ENCODE results near the gene DBP. TPM values are rescaled to one million over a fixed set of nuclear protein-coding genes. Genes with fewer than 3 reads are reported as not detected.

The DBP gene
- total and polyA plus RNA-seq, 10 of the 15 experiments (the other 5 are each of a cell fraction or from before 2014, with no cell fraction given) = 2.0 to 10.6 (median 6.9) TPM

DNA sequence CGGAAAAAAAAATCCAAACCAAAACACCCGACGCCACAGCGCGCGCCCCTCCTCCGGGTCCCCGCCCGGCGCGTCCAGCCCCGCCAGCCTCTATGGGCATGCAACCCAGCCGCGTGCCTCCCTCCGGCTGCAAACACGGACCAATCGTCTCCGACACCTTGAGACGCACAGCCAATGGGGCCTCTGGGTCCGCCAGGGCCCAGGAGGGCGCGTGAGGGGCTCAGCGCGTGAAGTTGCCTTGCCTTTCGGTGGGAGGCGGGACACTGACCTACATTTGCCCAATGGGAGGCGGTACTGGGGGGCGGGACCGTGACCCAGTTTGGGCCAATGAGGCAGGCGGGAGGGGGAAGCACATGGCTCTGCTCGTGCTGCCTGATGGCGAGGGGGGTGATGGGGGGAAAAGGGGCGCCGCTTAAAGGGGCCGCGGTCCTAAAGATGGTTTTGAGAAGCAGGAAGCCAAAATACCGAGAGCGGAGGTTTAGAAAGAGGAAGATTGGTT, 319 bp upstream of the DBP start (continued):
- TF ChIP-seq, protein P1, sequence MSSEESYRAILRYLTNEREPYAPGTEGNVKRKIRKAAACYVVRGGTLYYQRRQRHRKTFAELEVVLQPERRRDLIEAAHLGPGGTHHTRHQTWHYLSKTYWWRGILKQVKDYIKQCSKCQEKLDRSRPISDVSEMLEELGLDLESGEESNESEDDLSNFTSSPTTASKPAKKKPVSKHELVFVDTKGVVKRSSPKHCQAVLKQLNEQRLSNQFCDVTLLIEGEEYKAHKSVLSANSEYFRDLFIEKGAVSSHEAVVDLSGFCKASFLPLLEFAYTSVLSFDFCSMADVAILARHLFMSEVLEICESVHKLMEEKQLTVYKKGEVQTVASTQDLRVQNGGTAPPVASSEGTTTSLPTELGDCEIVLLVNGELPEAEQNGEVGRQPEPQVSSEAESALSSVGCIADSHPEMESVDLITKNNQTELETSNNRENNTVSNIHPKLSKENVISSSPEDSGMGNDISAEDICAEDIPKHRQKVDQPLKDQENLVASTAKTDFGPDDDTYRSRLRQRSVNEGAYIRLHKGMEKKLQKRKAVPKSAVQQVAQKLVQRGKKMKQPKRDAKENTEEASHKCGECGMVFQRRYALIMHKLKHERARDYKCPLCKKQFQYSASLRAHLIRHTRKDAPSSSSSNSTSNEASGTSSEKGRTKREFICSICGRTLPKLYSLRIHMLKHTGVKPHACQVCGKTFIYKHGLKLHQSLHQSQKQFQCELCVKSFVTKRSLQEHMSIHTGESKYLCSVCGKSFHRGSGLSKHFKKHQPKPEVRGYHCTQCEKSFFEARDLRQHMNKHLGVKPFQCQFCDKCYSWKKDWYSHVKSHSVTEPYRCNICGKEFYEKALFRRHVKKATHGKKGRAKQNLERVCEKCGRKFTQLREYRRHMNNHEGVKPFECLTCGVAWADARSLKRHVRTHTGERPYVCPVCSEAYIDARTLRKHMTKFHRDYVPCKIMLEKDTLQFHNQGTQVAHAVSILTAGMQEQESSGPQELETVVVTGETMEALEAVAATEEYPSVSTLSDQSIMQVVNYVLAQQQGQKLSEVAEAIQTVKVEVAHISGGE (CRISPR knock-in tag; IDR thresholded peaks at IDR 0.05) = no peak
- TF ChIP-seq, protein P2, sequence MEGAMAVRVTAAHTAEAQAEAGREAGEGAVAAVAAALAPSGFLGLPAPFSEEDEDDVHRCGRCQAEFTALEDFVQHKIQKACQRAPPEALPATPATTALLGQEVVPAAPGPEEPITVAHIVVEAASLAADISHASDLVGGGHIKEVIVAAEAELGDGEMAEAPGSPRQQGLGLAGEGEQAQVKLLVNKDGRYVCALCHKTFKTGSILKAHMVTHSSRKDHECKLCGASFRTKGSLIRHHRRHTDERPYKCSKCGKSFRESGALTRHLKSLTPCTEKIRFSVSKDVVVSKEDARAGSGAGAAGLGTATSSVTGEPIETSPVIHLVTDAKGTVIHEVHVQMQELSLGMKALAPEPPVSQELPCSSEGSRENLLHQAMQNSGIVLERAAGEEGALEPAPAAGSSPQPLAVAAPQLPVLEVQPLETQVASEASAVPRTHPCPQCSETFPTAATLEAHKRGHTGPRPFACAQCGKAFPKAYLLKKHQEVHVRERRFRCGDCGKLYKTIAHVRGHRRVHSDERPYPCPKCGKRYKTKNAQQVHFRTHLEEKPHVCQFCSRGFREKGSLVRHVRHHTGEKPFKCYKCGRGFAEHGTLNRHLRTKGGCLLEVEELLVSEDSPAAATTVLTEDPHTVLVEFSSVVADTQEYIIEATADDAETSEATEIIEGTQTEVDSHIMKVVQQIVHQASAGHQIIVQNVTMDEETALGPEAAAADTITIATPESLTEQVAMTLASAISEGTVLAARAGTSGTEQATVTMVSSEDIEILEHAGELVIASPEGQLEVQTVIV (IDR thresholded peaks at IDR 0.05; ENCODE audit: borderline replicate concordance, partially characterized antibody) = peak; percentile 92
- TF ChIP-seq, protein P3, sequence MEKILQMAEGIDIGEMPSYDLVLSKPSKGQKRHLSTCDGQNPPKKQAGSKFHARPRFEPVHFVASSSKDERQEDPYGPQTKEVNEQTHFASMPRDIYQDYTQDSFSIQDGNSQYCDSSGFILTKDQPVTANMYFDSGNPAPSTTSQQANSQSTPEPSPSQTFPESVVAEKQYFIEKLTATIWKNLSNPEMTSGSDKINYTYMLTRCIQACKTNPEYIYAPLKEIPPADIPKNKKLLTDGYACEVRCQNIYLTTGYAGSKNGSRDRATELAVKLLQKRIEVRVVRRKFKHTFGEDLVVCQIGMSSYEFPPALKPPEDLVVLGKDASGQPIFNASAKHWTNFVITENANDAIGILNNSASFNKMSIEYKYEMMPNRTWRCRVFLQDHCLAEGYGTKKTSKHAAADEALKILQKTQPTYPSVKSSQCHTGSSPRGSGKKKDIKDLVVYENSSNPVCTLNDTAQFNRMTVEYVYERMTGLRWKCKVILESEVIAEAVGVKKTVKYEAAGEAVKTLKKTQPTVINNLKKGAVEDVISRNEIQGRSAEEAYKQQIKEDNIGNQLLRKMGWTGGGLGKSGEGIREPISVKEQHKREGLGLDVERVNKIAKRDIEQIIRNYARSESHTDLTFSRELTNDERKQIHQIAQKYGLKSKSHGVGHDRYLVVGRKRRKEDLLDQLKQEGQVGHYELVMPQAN (conservative IDR thresholded peaks at IDR 0.05) = no peak
- TF ChIP-seq TAF1 (IDR thresholded peaks at IDR 0.05; ENCODE audit: borderline replicate concordance, low read depth, low read length) = no peak
- TF ChIP-seq HCFC1 (IDR thresholded peaks at IDR 0.05; ENCODE audit: low read length) = peak; percentile 34; the same call in 1 of the 2 replicates
- TF ChIP-seq ETV6 (conservative IDR thresholded peaks at IDR 0.05 in 1 of 2, IDR thresholded peaks at IDR 0.05 in 1 of 2; ENCODE audit: borderline replicate concordance in 1 of 2, low read depth in 1 of 2) = no peak
- TF ChIP-seq, protein P4, sequence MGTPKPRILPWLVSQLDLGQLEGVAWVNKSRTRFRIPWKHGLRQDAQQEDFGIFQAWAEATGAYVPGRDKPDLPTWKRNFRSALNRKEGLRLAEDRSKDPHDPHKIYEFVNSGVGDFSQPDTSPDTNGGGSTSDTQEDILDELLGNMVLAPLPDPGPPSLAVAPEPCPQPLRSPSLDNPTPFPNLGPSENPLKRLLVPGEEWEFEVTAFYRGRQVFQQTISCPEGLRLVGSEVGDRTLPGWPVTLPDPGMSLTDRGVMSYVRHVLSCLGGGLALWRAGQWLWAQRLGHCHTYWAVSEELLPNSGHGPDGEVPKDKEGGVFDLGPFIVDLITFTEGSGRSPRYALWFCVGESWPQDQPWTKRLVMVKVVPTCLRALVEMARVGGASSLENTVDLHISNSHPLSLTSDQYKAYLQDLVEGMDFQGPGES (IDR thresholded peaks at IDR 0.05) = peak; percentile 88
- peak; percentile 93 for TF ChIP-seq NFYB (IDR thresholded peaks at IDR 0.05; ENCODE audit: insufficient read depth, low read depth, low read length)
- TF ChIP-seq, protein P5, sequence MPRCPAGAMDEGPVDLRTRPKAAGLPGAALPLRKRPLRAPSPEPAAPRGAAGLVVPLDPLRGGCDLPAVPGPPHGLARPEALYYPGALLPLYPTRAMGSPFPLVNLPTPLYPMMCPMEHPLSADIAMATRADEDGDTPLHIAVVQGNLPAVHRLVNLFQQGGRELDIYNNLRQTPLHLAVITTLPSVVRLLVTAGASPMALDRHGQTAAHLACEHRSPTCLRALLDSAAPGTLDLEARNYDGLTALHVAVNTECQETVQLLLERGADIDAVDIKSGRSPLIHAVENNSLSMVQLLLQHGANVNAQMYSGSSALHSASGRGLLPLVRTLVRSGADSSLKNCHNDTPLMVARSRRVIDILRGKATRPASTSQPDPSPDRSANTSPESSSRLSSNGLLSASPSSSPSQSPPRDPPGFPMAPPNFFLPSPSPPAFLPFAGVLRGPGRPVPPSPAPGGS (IDR thresholded peaks at IDR 0.05; ENCODE audit: borderline replicate concordance, insufficient read depth, low read depth, low read length, poor library complexity, severe bottlenecking) = no peak
- no peak for TF ChIP-seq NFXL1 (IDR thresholded peaks at IDR 0.05; ENCODE audit: borderline replicate concordance)
- TF ChIP-seq ZSCAN29 (IDR thresholded peaks at IDR 0.05) = no peak
- no peak for TF ChIP-seq IKZF1 (conservative IDR thresholded peaks at IDR 0.05)
- no peak for TF ChIP-seq MTA3 (IDR thresholded peaks at IDR 0.05; ENCODE audit: borderline replicate concordance, low read length)
- TF ChIP-seq TARDBP (IDR thresholded peaks at IDR 0.05; ENCODE audit: borderline replicate concordance) = peak; percentile 40; the same call in 1 of the 2 replicates
- TF ChIP-seq, protein P6, sequence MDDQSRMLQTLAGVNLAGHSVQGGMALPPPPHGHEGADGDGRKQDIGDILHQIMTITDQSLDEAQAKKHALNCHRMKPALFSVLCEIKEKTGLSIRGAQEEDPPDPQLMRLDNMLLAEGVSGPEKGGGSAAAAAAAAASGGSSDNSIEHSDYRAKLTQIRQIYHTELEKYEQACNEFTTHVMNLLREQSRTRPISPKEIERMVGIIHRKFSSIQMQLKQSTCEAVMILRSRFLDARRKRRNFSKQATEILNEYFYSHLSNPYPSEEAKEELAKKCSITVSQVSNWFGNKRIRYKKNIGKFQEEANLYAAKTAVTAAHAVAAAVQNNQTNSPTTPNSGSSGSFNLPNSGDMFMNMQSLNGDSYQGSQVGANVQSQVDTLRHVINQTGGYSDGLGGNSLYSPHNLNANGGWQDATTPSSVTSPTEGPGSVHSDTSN (IDR thresholded peaks at IDR 0.05; ENCODE audit: insufficient replicate concordance, low read depth, low read length) = peak; percentile 39
- TF ChIP-seq POLR2AphosphoS5 (IDR thresholded peaks at IDR 0.05; ENCODE audit: low read length) = no peak
- peak; percentile 21 for TF ChIP-seq KLF5 (IDR thresholded peaks at IDR 0.05; ENCODE audit: partially characterized antibody)
